Stimulated activated naive B cell treated with anti-CD40 and anti-IgM and Interleukin-4, amounts not matched to agents 10 μg/mL and 1 μg/mL and 100 μg/mL, for 72 hours (primary cell): ENCODE results near the gene AFF3.
"Not testable (repeated sequence)": the region's sequence is repeated elsewhere in the genome, so short reads cannot be mapped to it uniquely, and the experiment has no call there.

Experiments used
- ATAC-seq, 2 donors: fragments of 150-1000 bp; cut with Tn5 transposase; replicated peaks; 2 replicates each; pipeline ENCODE4 v1.10.0; 2021; ENCODE audit warnings: moderate library complexity in 1 of 2
- DNase-seq: peaks from one replicate; pipeline ENCODE4 v3.0.0; 2021
- H3K27ac Mint-ChIP-seq: one replicate; pipeline ENCODE4 v1.8.0; 2022; ENCODE audit warnings: mild to moderate bottlenecking, mixed read lengths
- H3K27me3 Mint-ChIP-seq, 2 donors: one replicate each; pipeline ENCODE4 v1.8.0; 2022; ENCODE audit warnings: mixed read lengths in 2 of 2
- H3K36me3 Mint-ChIP-seq, 2 donors: one replicate each; pipeline ENCODE4 v1.8.0; 2022; ENCODE audit warnings: mixed read lengths in 2 of 2, mild to moderate bottlenecking in 1 of 2
- H3K4me1 Mint-ChIP-seq, 2 donors: one replicate each; pipeline ENCODE4 v1.8.0; 2022; ENCODE audit warnings: mixed read lengths in 2 of 2, mild to moderate bottlenecking in 1 of 2
- H3K4me3 Mint-ChIP-seq, 2 donors: one replicate each; pipeline ENCODE4 v1.8.0; 2022; ENCODE audit warnings: mild to moderate bottlenecking in 2 of 2, mixed read lengths in 2 of 2, moderate library complexity in 1 of 2
- H3K9me3 Mint-ChIP-seq, 2 donors: one replicate each; pipeline ENCODE4 v1.8.0; 2022; ENCODE audit warnings: mixed read lengths in 2 of 2, mild to moderate bottlenecking in 1 of 2

Gene AFF3

GRCh38 chr2:100107906-100108647, 34.3 kb downstream of the AFF3 start:
- Mint-ChIP-seq H3K4me3 (no peak overlapping the region), H3K27ac (peak overlapping the region; percentile 44), H3K27me3 (no peaks in the 10 kb centered on the region), H3K9me3 (no peaks in the 10 kb centered on the region), H3K4me1 (peaks cover 58 to 75% of the 10 kb centered on the region in 2 donors), H3K36me3 (peaks cover 32 to 41% of the 10 kb centered on the region in 2 donors)
- no peak for ATAC-seq
- no peak for DNase-seq

- H3K4me3 Mint-ChIP-seq, result no peak overlapping the region
- peaks cover 27 to 35% of the 10 kb centered on the region in 2 donors for H3K36me3 Mint-ChIP-seq
- H3K27me3 Mint-ChIP-seq, result no peaks in the 10 kb centered on the region
- ATAC-seq (no peak), DNase-seq (no peak)
- H3K9me3 Mint-ChIP-seq, result no peaks in the 10 kb centered on the region
- H3K27ac Mint-ChIP-seq, result peak overlapping the region; percentile 9
- peaks cover 53 to 70% of the 10 kb centered on the region in 2 donors for H3K4me1 Mint-ChIP-seq
These were observed 35.0 kb downstream of the AFF3 start for GRCh38 chr2:100107440-100107839.

DNA sequence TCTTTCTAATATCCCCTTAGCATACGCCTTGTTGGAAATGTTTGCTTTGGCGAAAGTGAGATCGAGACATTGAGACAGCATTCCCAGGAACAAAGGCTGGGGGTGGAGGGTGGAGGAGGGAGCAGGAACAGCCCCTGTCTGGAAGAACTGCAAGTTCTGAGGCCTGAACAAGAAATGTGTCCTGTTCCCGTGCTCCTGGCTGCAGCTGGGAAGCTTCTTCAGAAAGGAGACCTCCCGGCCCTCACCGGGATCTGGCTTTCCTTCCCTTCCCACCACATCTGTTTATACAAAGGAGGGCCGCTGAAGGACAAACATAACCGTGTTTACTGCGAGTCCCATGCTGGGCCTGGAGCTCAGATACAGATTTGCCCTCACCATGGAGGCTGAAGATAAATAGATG, 35.9 kb downstream of the AFF3 start:
- H3K36me3 Mint-ChIP-seq, result peaks cover 20 to 27% of the 10 kb centered on the region in 2 donors
- H3K9me3 Mint-ChIP-seq, result no peaks in the 10 kb centered on the region
- peaks cover 46 to 60% of the 10 kb centered on the region in 2 donors for H3K4me1 Mint-ChIP-seq
- peak overlapping the region; percentile 95 for H3K27ac Mint-ChIP-seq
- no peak for ATAC-seq
- DNase-seq, result no peak
- H3K4me3 Mint-ChIP-seq, result no peak overlapping the region
- no peaks in the 10 kb centered on the region for H3K27me3 Mint-ChIP-seq

DNA sequence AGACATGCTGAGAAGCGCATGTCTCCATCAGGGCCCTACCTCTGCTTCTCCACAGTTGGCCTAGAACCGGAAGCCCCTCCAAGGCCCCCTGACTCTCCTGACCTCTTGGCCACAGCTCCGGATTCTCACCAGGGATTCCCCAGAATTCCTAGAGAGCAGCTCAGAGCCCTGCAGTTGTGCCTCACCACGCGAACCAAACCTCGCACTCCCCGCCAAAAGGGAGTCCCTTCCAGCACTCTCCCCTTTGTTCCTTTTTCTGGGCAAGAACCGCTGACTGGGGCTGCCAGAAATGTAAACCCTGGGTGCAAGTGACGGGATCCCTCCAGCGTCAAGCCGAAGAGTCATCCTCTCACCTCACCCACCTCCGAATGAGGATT, 36.7 kb downstream of the AFF3 start:
- H3K4me1 Mint-ChIP-seq, result peaks cover 43 to 55% of the 10 kb centered on the region in 2 donors
- peak overlapping the region; percentile 88 for H3K4me3 Mint-ChIP-seq
- ATAC-seq, result no peak
- H3K36me3 Mint-ChIP-seq, result peaks cover 20 to 30% of the 10 kb centered on the region in 2 donors
- no peaks in the 10 kb centered on the region for H3K27me3 Mint-ChIP-seq
- H3K9me3 Mint-ChIP-seq, result no peaks in the 10 kb centered on the region
- no peak for DNase-seq
- H3K27ac Mint-ChIP-seq, result peak overlapping the region; percentile 95

DNA sequence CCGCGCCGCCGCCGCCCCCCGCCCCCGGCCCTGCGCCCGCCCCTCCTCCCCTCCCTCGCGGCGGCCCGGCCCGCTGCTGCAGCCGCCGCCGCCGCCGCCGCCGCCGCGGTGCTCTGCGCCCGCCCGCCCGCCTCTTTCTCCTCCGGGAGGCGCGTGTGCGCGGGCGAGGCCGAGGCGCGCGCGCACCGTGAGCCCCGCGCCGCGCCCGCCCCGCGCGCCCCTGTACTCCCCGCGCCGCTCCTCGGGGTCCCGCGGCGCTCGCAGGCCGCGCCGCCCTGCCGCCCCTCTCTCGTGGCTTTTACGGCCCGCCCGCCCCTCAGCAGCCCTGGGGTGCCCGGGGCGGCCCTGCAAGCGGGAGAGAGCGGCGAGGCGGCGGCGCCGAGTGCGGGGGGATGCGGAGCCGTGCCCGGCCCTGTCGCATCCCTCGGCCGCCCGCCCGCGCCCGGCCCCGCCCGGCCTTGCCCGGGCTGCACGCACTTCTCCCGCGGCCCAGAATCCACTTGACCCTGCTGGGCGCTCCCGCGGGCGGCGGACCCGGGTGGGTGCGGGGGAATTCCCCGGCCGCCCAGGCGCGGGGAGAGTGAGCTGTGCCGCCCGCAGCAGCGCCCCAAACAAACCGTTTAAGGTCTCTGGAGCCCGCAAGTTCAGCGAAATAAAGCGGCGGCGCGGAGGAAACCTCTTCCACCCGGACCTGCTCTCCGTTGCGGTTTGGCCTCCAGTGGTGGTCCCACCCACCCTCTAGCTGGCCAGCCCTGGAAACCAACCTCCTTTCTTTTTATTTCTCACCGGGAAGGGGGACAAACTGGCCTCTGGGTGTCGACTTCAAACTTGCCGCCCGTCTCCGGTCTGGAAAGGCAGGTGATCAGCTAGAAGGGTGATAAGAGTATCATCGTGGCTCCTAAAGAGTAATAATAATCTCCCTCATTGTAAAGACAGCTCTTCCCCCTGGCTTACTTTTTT, 37.4 kb downstream of the AFF3 start:
- Mint-ChIP-seq H3K36me3 (peaks cover 17 to 29% of the 10 kb centered on the region in 2 donors), H3K4me3 (peak overlapping the region; percentile 88), H3K9me3 (no peaks in the 10 kb centered on the region), H3K4me1 (peaks cover 38 to 48% of the 10 kb centered on the region in 2 donors), H3K27ac (peak overlapping the region; percentile 95), H3K27me3 (no peaks in the 10 kb centered on the region)
- no peak for DNase-seq
- ATAC-seq, result peak; percentile 57 to 72

- not testable (repeated sequence) for DNase-seq, H3K27ac Mint-ChIP-seq, H3K9me3 Mint-ChIP-seq, H3K27me3 Mint-ChIP-seq, H3K4me3 Mint-ChIP-seq
- ATAC-seq, result peak; percentile 50 to 55
- H3K4me1 Mint-ChIP-seq, result peaks cover 32 to 41% of the 10 kb centered on the region in 2 donors
- peaks cover 13 to 23% of the 10 kb centered on the region in 2 donors for H3K36me3 Mint-ChIP-seq
These were observed 38.1 kb downstream of the AFF3 start for GRCh38 chr2:100104265-100104664.

GRCh38 chr2:100103527-100104252, 38.7 kb downstream of the AFF3 start:
- H3K4me3 Mint-ChIP-seq, result peak overlapping the region; percentile 65 to 73
- H3K27me3 Mint-ChIP-seq, H3K9me3 Mint-ChIP-seq, DNase-seq: not testable (repeated sequence)
- H3K36me3 Mint-ChIP-seq, result peaks cover 13 to 25% of the 10 kb centered on the region in 2 donors
- peak overlapping the region; percentile 82 for H3K27ac Mint-ChIP-seq
- peaks cover 33 to 44% of the 10 kb centered on the region in 2 donors for H3K4me1 Mint-ChIP-seq
- peak; percentile 39 to 43 for ATAC-seq

DNA sequence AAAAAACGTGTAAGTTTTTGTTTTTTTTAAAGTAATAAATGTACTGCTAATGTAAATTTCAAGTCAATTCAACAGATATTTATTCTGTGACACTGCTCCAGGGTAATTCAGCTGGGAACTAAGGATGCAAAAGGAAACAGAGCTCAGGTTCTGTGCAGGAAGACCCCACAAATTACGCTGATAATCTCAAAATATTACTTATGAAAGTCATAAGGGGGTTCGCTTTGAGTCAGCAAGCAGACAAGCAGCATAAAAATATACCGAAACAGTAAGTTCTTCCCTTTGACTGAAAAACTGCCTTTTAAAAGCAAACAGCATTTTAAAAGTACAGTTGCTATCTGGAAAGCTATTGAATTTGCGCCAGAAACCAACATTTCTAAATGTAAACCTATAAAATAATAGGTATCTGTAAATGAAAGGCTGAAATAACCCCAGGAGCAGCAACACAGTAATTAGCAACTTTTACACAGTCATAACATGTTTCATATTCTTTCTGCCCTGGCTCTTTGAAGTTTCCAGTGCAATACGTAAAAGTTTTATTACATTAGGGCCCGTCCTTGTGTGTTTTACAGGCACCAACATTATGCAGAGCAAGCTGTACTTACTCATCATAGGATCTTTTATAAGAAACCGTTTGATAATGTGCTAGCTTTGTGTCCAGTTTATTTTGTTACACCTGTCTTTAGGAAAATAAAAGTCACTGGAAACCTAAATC, 39.8 kb downstream of the AFF3 start:
- ATAC-seq, H3K27ac Mint-ChIP-seq: not testable (repeated sequence)

DNA sequence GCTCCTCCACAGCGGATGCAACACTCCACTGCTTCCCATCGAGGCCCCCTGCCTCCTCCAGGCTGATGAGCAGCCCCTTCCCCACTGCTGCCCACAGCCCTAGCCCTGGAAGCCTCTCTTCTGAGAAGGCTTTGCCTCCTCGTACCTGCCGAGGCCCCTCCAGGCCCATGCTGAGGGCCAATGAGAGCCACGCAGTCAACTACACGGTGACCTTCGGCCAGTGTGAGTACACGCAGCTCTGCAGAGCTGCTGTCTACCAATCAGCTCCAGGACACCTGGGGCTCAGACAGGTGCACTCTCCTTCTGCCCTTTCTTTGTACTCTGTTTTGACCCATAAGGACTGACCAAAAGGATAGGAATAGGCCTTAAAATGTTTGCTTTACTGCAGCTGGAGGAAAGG, 43.5 kb downstream of the AFF3 start:
- peak overlapping the region; percentile 56 for H3K27ac Mint-ChIP-seq
- H3K36me3 Mint-ChIP-seq, result peaks cover 3 to 15% of the 10 kb centered on the region in 2 donors
- H3K4me3 Mint-ChIP-seq, DNase-seq, H3K27me3 Mint-ChIP-seq, ATAC-seq, H3K9me3 Mint-ChIP-seq: not testable (repeated sequence)
- peaks cover 7 to 12% of the 10 kb centered on the region in 2 donors for H3K4me1 Mint-ChIP-seq

More for the DNA sequence above, 39.8 kb downstream of the AFF3 start:
- H3K4me3 Mint-ChIP-seq, H3K9me3 Mint-ChIP-seq, DNase-seq, H3K27me3 Mint-ChIP-seq: not testable (repeated sequence)
- Mint-ChIP-seq H3K4me1 (peaks cover 24 to 36% of the 10 kb centered on the region in 2 donors), H3K36me3 (peaks cover 10 to 22% of the 10 kb centered on the region in 2 donors)

GRCh38 chr2:100097611-100098294, 44.6 kb downstream of the AFF3 start:
- DNase-seq, H3K4me1 Mint-ChIP-seq, ATAC-seq, H3K4me3 Mint-ChIP-seq, H3K27ac Mint-ChIP-seq, H3K27me3 Mint-ChIP-seq, H3K9me3 Mint-ChIP-seq: not testable (repeated sequence)
- peaks cover 3 to 15% of the 10 kb centered on the region in 2 donors for H3K36me3 Mint-ChIP-seq

- H3K27ac Mint-ChIP-seq, H3K9me3 Mint-ChIP-seq, ATAC-seq, DNase-seq, H3K4me3 Mint-ChIP-seq, H3K27me3 Mint-ChIP-seq: not testable (repeated sequence)
- Mint-ChIP-seq H3K36me3 (peaks cover 9 to 21% of the 10 kb centered on the region in 2 donors), H3K4me1 (peaks cover 13 to 15% of the 10 kb centered on the region in 2 donors)
These were observed 46.5 kb downstream of the AFF3 start for GRCh38 chr2:100095845-100096244.

- peak overlapping the region in 1 of 2 donors; percentile 21 for H3K4me3 Mint-ChIP-seq
- DNase-seq, H3K27me3 Mint-ChIP-seq, H3K9me3 Mint-ChIP-seq: not testable (repeated sequence)
- ATAC-seq, result peak; percentile 46 to 72
- H3K36me3 Mint-ChIP-seq, result peaks cover 9 to 12% of the 10 kb centered on the region in 2 donors
- H3K27ac Mint-ChIP-seq, result peak overlapping the region; percentile 44
- peaks cover 9 to 11% of the 10 kb centered on the region in 2 donors for H3K4me1 Mint-ChIP-seq
These were observed 50.6 kb downstream of the AFF3 start for GRCh38 chr2:100091807-100092206.

DNA sequence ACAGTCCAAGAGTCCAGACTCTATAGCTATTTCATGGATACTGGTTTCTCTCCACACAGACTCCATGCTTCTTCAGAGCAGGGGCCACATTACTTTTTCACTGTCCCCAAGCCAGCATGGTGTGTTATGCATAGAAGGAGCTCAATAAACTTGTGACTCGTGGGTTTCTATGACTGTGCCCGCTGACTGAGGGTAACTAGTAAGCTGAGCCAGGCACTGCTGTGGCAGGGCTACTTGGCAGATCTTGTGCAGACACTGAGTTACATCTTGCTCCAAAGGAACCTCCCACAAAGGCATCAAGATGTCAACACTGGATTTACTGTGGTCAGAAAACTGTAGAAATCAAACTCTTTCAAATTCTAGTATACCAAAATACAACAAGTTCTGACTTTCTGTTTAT, 56.6 kb downstream of the AFF3 start:
- peaks cover 7 to 17% of the 10 kb centered on the region in 2 donors for H3K4me1 Mint-ChIP-seq
- DNase-seq, H3K27me3 Mint-ChIP-seq, H3K9me3 Mint-ChIP-seq, ATAC-seq, H3K4me3 Mint-ChIP-seq, H3K27ac Mint-ChIP-seq: not testable (repeated sequence)
- H3K36me3 Mint-ChIP-seq, result peaks cover 10% of the 10 kb centered on the region in 2 donors
